ENCODE results near the gene EPM2A.

Gene EPM2A

GRCh38 chr6:145600299-145600698 lies 135.0 kb downstream of the EPM2A start:
- DNase-seq: no peak

GRCh38 chr6:145588981-145589380 lies 146.3 kb downstream of the EPM2A start:
- no peak for DNase-seq

- DNase-seq: no peak
These were observed 148.0 kb downstream of the EPM2A start for GRCh38 chr6:145587334-145587733.

GRCh38 chr6:145583753-145584152 lies 151.6 kb downstream of the EPM2A start:
- no peak for DNase-seq
